NCI-H226 (cell line): ENCODE measurements around the gene UGT2B7.
"Not testable (repeated sequence)": the region's sequence is repeated elsewhere in the genome, so short reads cannot be mapped to it uniquely, and the experiment has no call there.

ENCODE experiments used
- DNase-seq: peaks from one replicate; pipeline ENCODE4 v3.0.0-alpha.2; 2015

Gene UGT2B7

DNA sequence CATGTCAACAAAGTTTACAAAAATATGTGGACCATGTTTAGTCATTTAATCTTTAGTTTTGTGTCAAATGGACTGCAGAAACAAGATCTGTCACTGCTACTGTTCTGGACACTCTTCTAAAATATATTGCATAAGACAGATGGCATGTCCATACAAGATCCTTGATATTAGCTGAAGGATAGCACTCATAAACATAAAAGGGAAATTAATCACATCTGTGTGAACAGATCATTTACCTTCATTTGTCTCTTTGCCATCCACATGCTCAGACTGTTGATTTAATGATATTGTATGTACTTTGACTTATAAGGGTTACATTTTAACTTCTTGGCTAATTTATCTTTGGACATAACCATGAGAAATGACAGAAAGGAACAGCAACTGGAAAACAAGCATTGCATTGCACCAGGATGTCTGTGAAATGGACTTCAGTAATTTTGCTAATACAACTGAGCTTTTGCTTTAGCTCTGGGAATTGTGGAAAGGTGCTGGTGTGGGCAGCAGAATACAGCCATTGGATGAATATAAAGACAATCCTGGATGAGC, at the start of gene UGT2B7:
UGT2B7 (plus strand) TSS at position 364 of the 546 bp plus-strand sequence; CDS start at position 411, 47 bp downstream.
- DNase-seq = no peak

GRCh38 chr4:69049860-69050259, 46.4 kb upstream of the UGT2B7 start:
- no peak for DNase-seq

DNA sequence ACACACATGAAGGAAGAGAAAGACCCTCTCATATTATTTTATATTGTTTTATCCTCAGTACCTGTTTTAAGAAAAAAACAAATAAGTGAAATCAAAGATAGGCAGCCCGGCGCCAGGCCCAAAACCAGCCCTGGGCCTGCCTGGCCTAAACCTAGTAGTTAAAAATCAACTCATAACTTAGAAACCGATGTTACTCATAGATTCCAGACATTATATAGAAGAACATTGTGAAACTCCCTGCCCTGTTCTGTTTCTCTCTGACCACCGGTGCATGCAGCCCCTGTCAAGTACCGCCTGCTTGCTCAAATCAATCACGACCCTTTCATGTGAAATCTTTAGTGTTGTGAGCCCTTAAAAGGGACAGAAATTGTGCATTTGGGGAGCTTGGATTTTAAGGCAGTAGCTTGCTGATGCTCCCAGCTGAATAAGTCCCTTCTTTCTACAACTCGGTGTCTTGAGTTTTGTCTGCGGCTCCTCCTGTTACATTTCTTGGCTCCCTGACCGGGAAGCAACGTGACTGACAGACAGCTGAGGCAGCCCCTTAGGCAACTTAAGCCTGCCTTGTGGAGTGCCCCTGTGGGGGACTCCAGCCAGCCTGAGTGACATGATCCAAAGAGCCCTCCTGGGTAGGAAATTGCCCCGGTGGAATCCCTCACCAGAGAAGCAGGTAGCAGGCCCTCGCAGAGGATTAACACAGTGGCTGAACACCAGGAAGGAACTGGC, 45.3 kb upstream of the UGT2B7 start:
- not testable (repeated sequence) for DNase-seq

DNA sequence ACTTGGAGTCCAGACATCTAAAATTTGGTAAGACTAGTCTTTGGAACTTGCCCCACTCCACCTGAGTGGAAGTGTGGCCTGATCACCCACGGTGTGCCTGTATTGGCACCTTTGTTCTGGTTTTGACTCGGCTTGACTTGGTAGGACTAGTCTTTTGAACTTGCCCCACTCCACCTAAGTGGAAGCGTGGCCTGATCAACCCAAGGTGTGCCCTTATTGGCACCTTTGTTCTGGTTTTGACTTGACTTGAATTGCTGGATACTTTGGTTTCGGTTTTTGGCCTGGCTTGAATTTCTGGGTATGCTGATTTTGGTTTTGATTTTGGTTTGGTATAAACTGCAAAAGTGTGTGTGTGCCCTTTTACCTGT, 44.7 kb upstream of the UGT2B7 start:
- DNase-seq = no peak

DNA sequence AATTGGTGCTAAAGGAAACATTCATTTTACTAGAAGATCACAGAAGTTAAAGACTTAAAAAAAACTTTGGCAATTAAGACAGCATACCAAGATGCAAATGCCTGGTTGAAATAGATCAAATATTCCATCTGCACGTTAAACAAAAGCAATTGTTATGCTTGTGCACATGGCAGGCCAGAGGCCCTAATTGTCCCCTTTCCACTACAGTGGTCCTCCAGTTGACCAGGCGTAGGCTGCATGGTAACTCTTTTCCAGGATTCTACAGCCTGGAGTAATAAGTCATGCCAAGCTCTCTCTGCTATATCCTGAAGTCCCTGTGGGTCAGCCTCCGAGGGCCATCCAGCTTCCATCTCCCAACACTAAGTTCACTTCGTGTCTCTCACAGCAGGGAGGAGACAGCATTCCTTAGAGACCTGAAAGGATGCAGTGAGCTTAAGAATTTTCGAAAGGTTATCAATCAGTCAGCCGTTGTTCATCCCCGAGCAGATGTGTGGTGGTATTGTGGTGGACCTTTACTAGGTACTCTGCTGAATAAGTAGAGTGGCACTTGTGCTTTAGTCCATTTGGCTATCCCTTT, 42.9 kb upstream of the UGT2B7 start:
- DNase-seq = not testable (repeated sequence)

- DNase-seq = not testable (repeated sequence)
Measured at GRCh38 chr4:69054033-69054432, 42.2 kb upstream of the UGT2B7 start.

- DNase-seq = peak; percentile 37
Measured at GRCh38 chr4:69054578-69055200, 41.6 kb upstream of the UGT2B7 start.

DNA sequence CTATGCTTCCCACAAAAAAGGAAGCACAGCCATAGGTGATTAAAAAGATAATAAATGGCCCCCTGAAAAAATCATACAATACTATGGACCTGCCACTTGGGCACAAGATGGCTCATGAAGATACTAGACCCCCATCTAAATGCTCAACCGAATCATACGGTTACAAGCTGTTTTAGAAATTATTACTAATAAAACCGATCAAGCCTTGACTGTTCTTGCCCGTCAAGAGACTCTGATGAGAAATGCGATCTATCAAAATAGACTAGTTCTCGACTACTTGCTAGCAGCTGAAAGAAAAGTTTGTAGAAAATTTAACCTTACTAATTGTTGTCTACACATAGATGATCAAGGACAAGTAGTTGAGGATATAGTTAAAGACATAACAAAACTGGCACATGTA, 40.1 kb upstream of the UGT2B7 start:
- DNase-seq = no peak

- no peak for DNase-seq
Measured at GRCh38 chr4:69056921-69057550, 39.2 kb upstream of the UGT2B7 start.

GRCh38 chr4:69057620-69058409, 38.5 kb upstream of the UGT2B7 start:
- DNase-seq = no peak

DNA sequence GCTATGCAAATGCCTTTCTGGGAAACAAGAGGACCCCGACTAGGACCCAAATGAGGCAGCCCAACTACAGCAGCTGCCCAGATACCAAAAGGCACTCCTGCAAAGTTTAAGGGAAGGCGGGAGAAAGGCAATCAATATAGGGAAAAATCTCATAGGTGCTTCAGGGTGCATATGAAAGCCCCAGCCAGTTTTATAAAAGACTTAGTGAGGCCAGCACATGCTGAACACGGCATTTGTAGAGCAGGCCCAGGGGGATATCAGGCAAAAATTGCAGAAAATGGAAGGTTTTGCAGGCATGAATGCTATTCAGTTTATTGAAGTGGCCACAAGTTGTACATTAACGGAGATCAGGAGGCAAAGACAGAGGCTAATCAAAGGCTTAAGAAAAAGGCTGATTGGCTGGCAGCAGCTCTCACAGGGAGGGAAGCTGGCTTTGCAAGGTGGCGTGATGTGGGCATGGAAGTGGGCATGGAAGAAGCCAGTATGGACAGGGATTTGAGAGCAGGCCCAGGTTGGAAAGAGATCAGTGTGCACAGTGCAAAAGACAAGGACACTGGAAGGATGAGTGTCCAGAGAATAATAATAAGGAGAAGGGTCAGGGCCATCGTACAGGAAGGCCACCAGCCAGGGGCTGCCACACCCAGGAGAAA, 37.7 kb upstream of the UGT2B7 start:
- DNase-seq = no peak

DNA sequence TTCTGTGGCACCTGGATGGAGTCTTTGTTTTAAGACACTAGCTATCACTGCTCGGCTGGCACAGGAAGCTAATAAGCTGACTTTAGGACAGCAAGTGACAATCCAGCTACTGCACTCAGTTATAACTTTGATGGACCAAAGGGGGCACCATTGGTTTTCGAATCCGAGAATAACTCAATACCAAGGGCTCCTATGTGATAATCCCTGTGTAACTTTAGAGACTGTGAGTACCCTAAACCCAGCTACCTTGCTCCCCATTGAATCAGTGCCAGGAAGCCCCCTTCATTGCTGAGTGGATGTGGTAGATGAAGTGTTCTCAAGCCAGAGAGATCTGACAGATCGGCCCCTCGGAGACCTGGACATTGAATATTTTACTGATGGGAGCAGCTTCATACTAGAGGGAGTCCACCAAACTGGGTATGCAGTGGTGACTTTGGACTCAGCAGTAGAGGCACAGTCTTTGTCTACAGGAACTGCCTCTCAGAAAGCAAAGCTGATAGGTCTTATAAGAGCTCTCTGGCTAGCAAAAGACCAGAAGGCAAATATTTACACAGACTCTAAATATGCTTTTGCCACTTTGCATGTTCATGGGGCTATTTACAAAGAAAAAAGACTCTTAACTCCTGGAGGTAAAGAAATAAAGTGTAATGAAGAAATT, 35.5 kb upstream of the UGT2B7 start:
- no peak for DNase-seq

DNA sequence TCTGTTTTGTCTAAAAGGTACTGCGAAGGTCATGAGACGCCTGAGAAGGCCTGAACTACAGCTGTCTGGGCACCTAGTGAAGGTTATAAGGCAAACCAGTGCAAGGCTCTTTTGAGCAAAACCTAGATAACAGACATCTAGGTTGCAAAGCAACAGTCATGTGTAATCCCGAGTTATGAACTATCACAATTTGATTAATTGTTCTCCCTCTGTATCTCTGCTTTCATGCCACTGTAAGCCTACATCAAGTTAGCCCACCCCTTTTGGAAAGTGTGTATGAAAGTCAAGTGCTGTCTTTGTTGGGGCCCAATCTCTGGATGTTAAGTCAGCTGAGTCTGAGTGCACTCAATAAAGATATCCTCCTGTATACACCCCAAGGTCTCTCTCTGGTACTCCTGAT, 31.9 kb upstream of the UGT2B7 start:
- peak; percentile 7 for DNase-seq

GRCh38 chr4:69066945-69067344, 29.3 kb upstream of the UGT2B7 start:
- peak; percentile 61 for DNase-seq

DNA sequence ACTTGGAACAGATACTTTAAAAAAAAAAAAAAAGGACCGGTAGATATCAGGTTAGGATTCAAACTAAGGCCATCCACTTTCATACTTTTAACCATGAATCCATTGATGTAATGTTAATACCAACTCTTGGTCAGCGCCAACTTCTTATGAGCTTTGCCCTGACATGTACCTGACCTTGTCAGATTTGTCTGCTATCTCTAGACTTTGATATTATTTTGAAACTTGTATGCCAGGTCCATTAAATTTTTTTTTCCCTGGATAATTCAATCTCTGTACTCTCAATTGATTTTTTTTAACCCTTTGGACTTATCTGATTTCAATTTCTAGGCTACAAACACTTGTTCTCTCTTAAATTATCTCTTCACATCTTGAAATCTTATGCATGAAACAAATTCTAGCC, 27.2 kb upstream of the UGT2B7 start:
- no peak for DNase-seq

GRCh38 chr4:69070590-69070989, 25.7 kb upstream of the UGT2B7 start:
- no peak for DNase-seq

- DNase-seq = no peak
Measured at GRCh38 chr4:69071286-69071685, 25.0 kb upstream of the UGT2B7 start.

GRCh38 chr4:69073375-69073774, 22.9 kb upstream of the UGT2B7 start:
- no peak for DNase-seq

GRCh38 chr4:69075061-69075792, 21.0 kb upstream of the UGT2B7 start:
- no peak for DNase-seq

GRCh38 chr4:69078852-69079251, 17.4 kb upstream of the UGT2B7 start:
- no peak for DNase-seq

DNA sequence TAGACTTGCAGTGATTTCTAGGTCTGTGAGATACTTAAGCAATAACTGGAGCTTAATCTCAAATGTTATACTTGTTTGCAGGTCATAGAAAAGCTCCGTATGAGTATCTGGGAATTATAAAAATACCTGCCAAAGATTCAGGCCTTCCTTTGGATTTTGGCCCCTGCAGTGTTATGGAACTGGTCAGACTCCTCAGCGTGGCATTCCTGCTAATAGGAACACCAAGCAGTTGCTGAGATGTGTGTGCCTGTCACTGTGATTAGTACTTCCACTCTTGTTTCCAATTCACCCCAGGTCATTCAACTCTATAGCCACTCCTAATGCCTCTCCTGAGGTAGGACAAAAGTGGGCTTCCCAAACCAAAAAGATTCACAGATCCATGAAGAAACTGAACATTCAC, 7.8 kb upstream of the UGT2B7 start:
- no peak for DNase-seq
